ENCODE data around the gene GINS2. TPM values are rescaled to one million over a fixed set of nuclear protein-coding genes. Genes with fewer than 3 reads are reported as not detected.

The GINS2 gene
- total and polyA plus RNA-seq, 2 donors (not counting 3 experiments of a cell fraction or from before 2014, with no cell fraction given), result 10.4 to 24.1 TPM

DNA sequence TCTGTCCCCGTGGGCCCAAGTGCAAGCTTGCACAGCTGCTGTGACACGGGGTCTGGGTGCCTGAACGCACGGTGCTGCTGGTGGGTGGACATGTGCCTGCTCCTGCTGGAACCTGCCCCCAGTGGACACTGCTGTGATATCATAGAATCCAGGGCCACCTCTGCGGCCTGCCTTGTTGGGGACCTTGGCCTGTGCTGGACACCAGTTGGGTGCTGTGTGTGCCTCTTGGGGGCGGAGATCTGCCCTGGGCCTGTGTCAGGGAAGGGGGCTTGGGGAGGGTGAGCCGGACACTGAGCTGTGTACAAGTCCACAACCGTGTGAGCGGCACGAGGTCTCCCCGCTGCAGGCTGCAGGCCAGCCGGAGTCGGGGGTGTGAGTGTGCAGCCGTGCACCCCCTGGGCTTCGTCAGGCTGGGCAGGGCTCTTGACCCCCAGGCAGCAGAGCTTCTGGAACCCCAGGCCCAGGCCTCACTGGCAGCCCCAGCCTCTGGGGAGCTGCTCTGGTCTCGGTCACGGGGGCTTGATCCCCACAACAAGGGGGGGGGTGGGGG, 42.3 kb downstream of the GINS2 start:
- dilution Hi-C loops (cut with MboI; ENCODE audit: extremely low pct_ligation_motif_present, low sequenced_read_pairs) (no loop called here), intact Hi-C loops (cut with micrococcal nuclease) (no loop called here)
- TF ChIP-seq, protein P1, sequence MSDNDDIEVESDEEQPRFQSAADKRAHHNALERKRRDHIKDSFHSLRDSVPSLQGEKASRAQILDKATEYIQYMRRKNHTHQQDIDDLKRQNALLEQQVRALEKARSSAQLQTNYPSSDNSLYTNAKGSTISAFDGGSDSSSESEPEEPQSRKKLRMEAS (IDR thresholded peaks at IDR 0.05; ENCODE audit: insufficient read depth, insufficient read length), result no peak
- peaks cover 4% of the 10 kb centered on the region for H3K4me1 ChIP-seq (ENCODE audit: control insufficient read depth, extremely low read depth, insufficient read depth, low read length)
- H4K20me1 ChIP-seq (replicated peaks; ENCODE audit: control insufficient read depth, extremely low read depth, insufficient read depth, low read length), result no peaks in the 10 kb centered on the region
- no peak overlapping the region for H3K27ac ChIP-seq (ENCODE audit: insufficient read depth, low read depth, low read length)
- no peaks in the 10 kb centered on the region for H3K36me3 ChIP-seq (ENCODE audit: control insufficient read depth in 2 of 2, extremely low read depth in 1 of 2, insufficient read depth in 2 of 2, low read length in 2 of 2)
- H3K4me2 ChIP-seq (ENCODE audit: insufficient read depth, low read length), result no peak overlapping the region
- H3K4me3 ChIP-seq (replicated peaks in 1 of 3; ENCODE audit: insufficient read depth in 1 of 3, low read depth in 1 of 3, low read length in 3 of 3), result no peak overlapping the region
- H3K9me3 ChIP-seq (replicated peaks; ENCODE audit: control insufficient read depth, insufficient read depth, low read length), result no peaks in the 10 kb centered on the region
- H3K9me1 ChIP-seq (replicated peaks; ENCODE audit: control insufficient read depth, extremely low read depth, insufficient read depth, low read length), result no peaks in the 10 kb centered on the region
- ChIA-PET POLR2A (no interaction called here), CTCF (no interaction called here)
- FAIRE-seq (no peak), DNase-seq (ENCODE audit: low read depth, low spot score) (no peak)
- no peak overlapping the region for H2AFZ ChIP-seq (ENCODE audit: low read depth, low read length)
- no peak overlapping the region for H3K9ac ChIP-seq (replicated peaks; ENCODE audit: extremely low read depth, insufficient read depth, low read length)
- no TSS peak for BruUV-seq (replicated peaks)
- H3K79me2 ChIP-seq (ENCODE audit: control insufficient read depth, insufficient read depth, low read length), result no peaks in the 10 kb centered on the region
- no peaks in the 10 kb centered on the region for H3K27me3 ChIP-seq (ENCODE audit: control insufficient read depth in 2 of 2, insufficient read depth in 2 of 2, low read length in 2 of 2)

DNA sequence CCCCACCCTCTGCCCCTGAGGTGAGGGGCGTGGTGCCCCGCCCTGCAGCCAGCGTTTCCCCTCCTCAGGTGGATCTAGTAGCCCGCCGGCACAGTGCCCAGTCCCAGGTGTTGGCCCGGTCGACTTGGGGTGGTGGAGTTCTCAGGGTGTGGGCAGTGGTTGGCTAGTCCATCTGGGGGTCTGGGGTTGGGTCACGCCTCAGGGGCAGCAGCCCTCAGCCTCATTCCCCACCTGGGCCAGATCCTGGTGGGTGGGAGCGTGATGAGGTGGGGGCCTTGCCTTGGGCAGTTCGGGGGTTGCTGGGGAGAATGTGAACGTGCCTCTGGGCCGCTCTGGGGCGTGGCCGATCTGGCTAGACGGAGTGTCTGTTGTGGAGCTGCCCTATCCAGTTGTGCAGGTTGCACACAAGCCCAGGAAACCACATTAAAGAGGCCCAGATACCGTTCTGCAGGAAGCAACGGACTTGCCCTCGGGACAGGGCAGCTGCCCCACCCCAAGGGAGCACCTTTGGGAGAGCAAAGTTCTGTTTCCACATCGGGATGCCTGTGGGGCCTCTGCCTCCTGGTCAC, 43.6 kb downstream of the GINS2 start:
- Histone ChIP-seq H3K27ac (ENCODE audit: insufficient read depth, low read depth, low read length) (no peak overlapping the region), H3K27me3 (ENCODE audit: control insufficient read depth in 2 of 2, insufficient read depth in 2 of 2, low read length in 2 of 2) (no peaks in the 10 kb centered on the region), H3K4me1 (ENCODE audit: control insufficient read depth, extremely low read depth, insufficient read depth, low read length) (peaks cover 5% of the 10 kb centered on the region), H3K4me2 (ENCODE audit: insufficient read depth, low read length) (no peak overlapping the region), H2AFZ (ENCODE audit: low read depth, low read length) (no peak overlapping the region), H3K9ac (replicated peaks; ENCODE audit: extremely low read depth, insufficient read depth, low read length) (no peak overlapping the region), H3K4me3 (replicated peaks in 1 of 3; ENCODE audit: insufficient read depth in 1 of 3, low read depth in 1 of 3, low read length in 3 of 3) (no peak overlapping the region), H3K36me3 (ENCODE audit: control insufficient read depth in 2 of 2, extremely low read depth in 1 of 2, insufficient read depth in 2 of 2, low read length in 2 of 2) (no peaks in the 10 kb centered on the region), H4K20me1 (replicated peaks; ENCODE audit: control insufficient read depth, extremely low read depth, insufficient read depth, low read length) (no peaks in the 10 kb centered on the region), H3K9me1 (replicated peaks; ENCODE audit: control insufficient read depth, extremely low read depth, insufficient read depth, low read length) (no peaks in the 10 kb centered on the region), H3K79me2 (ENCODE audit: control insufficient read depth, insufficient read depth, low read length) (no peaks in the 10 kb centered on the region), H3K9me3 (replicated peaks; ENCODE audit: control insufficient read depth, insufficient read depth, low read length) (no peaks in the 10 kb centered on the region)
- dilution Hi-C loops (cut with MboI; ENCODE audit: extremely low pct_ligation_motif_present, low sequenced_read_pairs), result no loop called here
- POLR2A ChIA-PET, result no interaction called here
- CTCF ChIA-PET, result no interaction called here
- DNase-seq (ENCODE audit: low read depth, low spot score), result no peak
- TF ChIP-seq FOS (IDR thresholded peaks at IDR 0.05; ENCODE audit: borderline replicate concordance, insufficient read depth, low read length), result no peak
- no peak for TF ChIP-seq JUN (IDR thresholded peaks at IDR 0.05; ENCODE audit: borderline replicate concordance, insufficient read depth, insufficient read length, low read depth)
- no peak for TF ChIP-seq EZH2 (IDR thresholded peaks at IDR 0.05; ENCODE audit: borderline replicate concordance, low read depth, low read length, severe bottlenecking)
- no peak for TF ChIP-seq CTCF (IDR thresholded peaks at IDR 0.05; ENCODE audit: extremely low read depth in 1 of 2, insufficient read depth in 1 of 2, low read depth in 1 of 2, low read length in 2 of 2)
- TF ChIP-seq GATA2 (IDR thresholded peaks at IDR 0.05; ENCODE audit: insufficient read depth, insufficient read length, low read depth, low read length), result no peak
- no peak for TF ChIP-seq POLR2A (IDR thresholded peaks at IDR 0.05; ENCODE audit: low read depth, low read length)
- TF ChIP-seq, protein P1 (IDR thresholded peaks at IDR 0.05; ENCODE audit: insufficient read depth, insufficient read length), result no peak
- no peak for TF ChIP-seq MYC (IDR thresholded peaks at IDR 0.05; ENCODE audit: low read depth, low read length)
- no peak for TF ChIP-seq POLR2AphosphoS5 (IDR thresholded peaks at IDR 0.05; ENCODE audit: insufficient read depth, low read depth, low read length)
- intact Hi-C loops (cut with micrococcal nuclease), result no loop called here
- no TSS peak for BruUV-seq (replicated peaks)
- FAIRE-seq, result no peak

Measured in endothelial cell of umbilical vein (primary cell).